ENCODE measurements around the gene RHOA. TPM values are rescaled to one million over a fixed set of nuclear protein-coding genes. Genes with fewer than 3 reads are reported as not detected.
"Not testable (repeated sequence)": the region's sequence is repeated elsewhere in the genome, so short reads cannot be mapped to it uniquely, and the experiment has no call there.

Gene RHOA
- total RNA-seq, 1 experiment from 2014 or later: 497 TPM

GRCh38 chr3:49329186-49329585, 82.6 kb downstream of the RHOA start:
- intact Hi-C loops (cut with micrococcal nuclease): loop anchor here (5.0 kb wide), 1 partner anchor 118 kb away; no protein-coding TSS in a partner anchor
- no peak overlapping the region for H2AFZ ChIP-seq (ENCODE audit: low read depth, low read length, poor library complexity, severe bottlenecking)

GRCh38 chr3:49328350-49328749, 83.4 kb downstream of the RHOA start:
- H3K9me2 ChIP-seq (ENCODE audit: insufficient read depth); H3K4me3 ChIP-seq (replicated peaks in 1 of 2; ENCODE audit: low read depth in 1 of 2, low read length in 2 of 2); H3K27ac ChIP-seq (ENCODE audit: low read depth, low read length); RAD21 ChIA-PET (ENCODE audit: low non-redundant PET in 1 of 2, low total read pairs in 2 of 2, uncharacterized antibody in 2 of 2, unreplicated experiment in 2 of 2); ATAC-seq; H3K27me3 ChIP-seq (ENCODE audit: insufficient read depth, low read length); H4K20me1 ChIP-seq (ENCODE audit: insufficient read depth); H3K4me2 ChIP-seq (ENCODE audit: low read length); CTCF ChIA-PET; H3K9ac ChIP-seq (ENCODE audit: low read length); H3K4me1 ChIP-seq (ENCODE audit: control insufficient read depth in 1 of 2, insufficient read depth in 2 of 2, low read length in 2 of 2); H2AFZ ChIP-seq (ENCODE audit: low read depth, low read length, poor library complexity, severe bottlenecking); H3K9me3 ChIP-seq (ENCODE audit: control insufficient read depth in 1 of 2, insufficient read depth in 1 of 2, low read depth in 1 of 2, low read length in 2 of 2); BruUV-seq (replicated peaks); DNase-seq (ENCODE audit: low read depth, low spot score); POLR2A ChIA-PET: not testable (repeated sequence)
- peaks cover 14% of the 10 kb centered on the region; the same call in 1 of the 2 replicates for H3K79me2 ChIP-seq (ENCODE audit: insufficient read depth, low read length)
- H3K36me3 ChIP-seq (ENCODE audit: control insufficient read depth in 1 of 2, insufficient read depth in 2 of 2, low read length in 2 of 2): peaks cover 34 to 42% of the 10 kb centered on the region in 2 experiments
- intact Hi-C loops (cut with micrococcal nuclease): loop anchor here (5.0 kb wide), 1 partner anchor 119 kb away; no protein-coding TSS in a partner anchor

More at GRCh38 chr3:49329186-49329585, 82.6 kb downstream of the RHOA start:
- Histone ChIP-seq H3K9me3 (ENCODE audit: control insufficient read depth in 1 of 2, insufficient read depth in 1 of 2, low read depth in 1 of 2, low read length in 2 of 2) (no peaks in the 10 kb centered on the region), H3K27ac (ENCODE audit: low read depth, low read length) (no peak overlapping the region), H3K4me2 (ENCODE audit: low read length) (no peak overlapping the region), H3K36me3 (ENCODE audit: control insufficient read depth in 1 of 2, insufficient read depth in 2 of 2, low read length in 2 of 2) (peaks cover 39 to 46% of the 10 kb centered on the region in 2 experiments), H4K20me1 (ENCODE audit: insufficient read depth) (no peaks in the 10 kb centered on the region), H3K4me1 (ENCODE audit: control insufficient read depth in 1 of 2, insufficient read depth in 2 of 2, low read length in 2 of 2) (no peaks in the 10 kb centered on the region), H3K27me3 (ENCODE audit: insufficient read depth, low read length) (no peaks in the 10 kb centered on the region), H3K9me2 (ENCODE audit: insufficient read depth) (no peaks in the 10 kb centered on the region), H3K79me2 (ENCODE audit: insufficient read depth, low read length) (peaks cover 12% of the 10 kb centered on the region; the same call in 1 of the 2 replicates), H3K9ac (ENCODE audit: low read length) (no peak overlapping the region), H3K4me3 (replicated peaks in 1 of 2; ENCODE audit: low read depth in 1 of 2, low read length in 2 of 2) (no peak overlapping the region)
- ATAC-seq (no peak), DNase-seq (ENCODE audit: low read depth, low spot score) (no peak)
- POLR2A ChIA-PET: no interaction called here
- CTCF ChIA-PET: no interaction called here
- no peak for TF ChIP-seq POLR2A (IDR thresholded peaks at IDR 0.05; ENCODE audit: borderline replicate concordance, extremely low read depth, insufficient read depth, insufficient read length)
- TF ChIP-seq EZH2phosphoT487 (IDR thresholded peaks at IDR 0.05; ENCODE audit: borderline replicate concordance): no peak
- TF ChIP-seq TCF7L2 (IDR thresholded peaks at IDR 0.05; ENCODE audit: borderline replicate concordance, extremely low read depth, insufficient read depth, insufficient read length): no peak
- no peak for TF ChIP-seq EGR1 (IDR thresholded peaks at IDR 0.05; ENCODE audit: low read depth)
- no peak for TF ChIP-seq ZFX (IDR thresholded peaks at IDR 0.05)
- no peak for TF ChIP-seq ZBTB33 (IDR thresholded peaks at IDR 0.05; ENCODE audit: extremely low read depth, insufficient replicate concordance, low read length)
- TF ChIP-seq JUND (IDR thresholded peaks at IDR 0.05): no peak
- no peak for TF ChIP-seq REST (IDR thresholded peaks at IDR 0.05; ENCODE audit: low read depth)
- BruUV-seq (replicated peaks): no TSS peak
- RAD21 ChIA-PET (ENCODE audit: low non-redundant PET in 1 of 2, low total read pairs in 2 of 2, uncharacterized antibody in 2 of 2, unreplicated experiment in 2 of 2): no interaction called here
